ENCODE results near the gene GNL2.
"Not testable (repeated sequence)": the region's sequence is repeated elsewhere in the genome, so short reads cannot be mapped to it uniquely, and the experiment has no call there.

The GNL2 gene

DNA sequence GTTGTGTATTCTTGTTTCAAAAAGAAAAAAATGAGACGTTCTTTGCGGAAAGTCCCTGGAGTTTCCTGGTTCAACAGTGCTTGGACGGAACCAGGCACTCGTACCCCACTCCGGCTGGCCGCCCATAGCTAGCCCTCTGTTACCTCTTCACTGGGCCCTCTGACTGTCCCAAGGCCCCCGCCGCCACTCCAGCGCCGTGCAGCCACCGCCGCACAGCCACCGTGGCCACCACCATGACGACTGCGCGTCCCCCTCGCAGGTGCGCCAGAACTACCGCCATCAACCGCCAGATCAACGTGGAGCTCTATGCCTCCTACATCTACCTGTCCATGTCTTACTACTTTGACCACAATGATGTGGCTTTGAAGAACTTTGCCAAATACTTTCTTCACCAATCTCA, 51.2 kb downstream of the GNL2 start:
- H3K4me3 ChIP-seq (ENCODE audit: insufficient read length, low read depth), result no peak overlapping the region
- H3K9me3 ChIP-seq (ENCODE audit: insufficient read depth, low read length), result no peaks in the 10 kb centered on the region
- TF ChIP-seq YY1 (IDR thresholded peaks at IDR 0.05; ENCODE audit: insufficient read depth, insufficient read length), result no peak
- TF ChIP-seq SUZ12 (IDR thresholded peaks at IDR 0.05; ENCODE audit: extremely low read depth, insufficient read depth, insufficient read length), result no peak
- TF ChIP-seq ZNF274 (IDR thresholded peaks at IDR 0.05; ENCODE audit: low read depth, low read length), result no peak
- no peaks in the 10 kb centered on the region for H3K4me1 ChIP-seq (ENCODE audit: insufficient read depth, insufficient read length)
- H3K27me3 ChIP-seq (ENCODE audit: insufficient read depth, insufficient read length), result no peaks in the 10 kb centered on the region
- H3K36me3 ChIP-seq (ENCODE audit: insufficient read depth, insufficient read length, low read length), result peaks cover 81% of the 10 kb centered on the region
- no peak for DNase-seq (ENCODE audit: low read depth, low spot score)
- H3K9ac ChIP-seq (ENCODE audit: insufficient read length, low read depth), result no peak overlapping the region

DNA sequence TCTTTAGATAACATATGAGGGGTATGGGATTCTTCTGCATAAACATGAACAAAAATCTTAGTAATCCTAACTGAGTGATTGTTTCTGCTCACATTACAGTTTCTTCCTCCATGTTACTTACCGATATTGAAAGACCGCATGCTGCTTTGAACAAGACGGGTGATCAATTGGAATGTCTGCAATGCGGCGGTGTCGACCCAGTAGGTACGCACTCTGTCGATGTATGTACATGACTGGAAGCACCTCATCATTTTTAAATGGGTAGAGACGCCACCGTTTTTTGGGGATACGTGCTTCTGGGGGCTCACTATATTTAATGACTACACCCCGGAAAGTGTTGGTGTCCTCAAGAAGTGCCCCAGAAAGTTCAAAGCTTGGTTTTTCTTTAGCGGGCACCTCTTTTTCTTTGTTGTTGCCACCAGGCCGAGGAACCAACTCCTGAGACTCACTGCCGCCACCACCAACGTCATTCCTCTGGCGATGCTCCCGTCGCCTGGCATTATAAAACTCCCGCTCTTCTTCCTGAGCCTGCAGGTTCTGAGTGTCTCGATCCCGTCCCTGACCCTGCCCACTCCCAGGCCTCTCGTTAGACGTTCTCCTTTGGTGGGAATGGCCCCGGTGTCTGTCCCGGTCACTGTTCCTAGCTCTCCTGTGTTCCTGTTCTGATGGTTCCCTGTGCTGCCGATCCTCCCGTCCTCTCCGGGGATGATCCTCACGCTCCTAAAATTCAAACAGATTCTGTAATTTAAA, 55.5 kb downstream of the GNL2 start:
- H3K27me3 ChIP-seq (ENCODE audit: insufficient read depth, insufficient read length), result no peaks in the 10 kb centered on the region
- peaks cover 84% of the 10 kb centered on the region for H3K36me3 ChIP-seq (ENCODE audit: insufficient read depth, insufficient read length, low read length)
- TF ChIP-seq ZNF274 (IDR thresholded peaks at IDR 0.05; ENCODE audit: low read depth, low read length), result no peak
- no peak for TF ChIP-seq SUZ12 (IDR thresholded peaks at IDR 0.05; ENCODE audit: extremely low read depth, insufficient read depth, insufficient read length)
- no peak for TF ChIP-seq YY1 (IDR thresholded peaks at IDR 0.05; ENCODE audit: insufficient read depth, insufficient read length)
- no peaks in the 10 kb centered on the region for H3K9me3 ChIP-seq (ENCODE audit: insufficient read depth, low read length)
- no peak overlapping the region for H3K4me3 ChIP-seq (ENCODE audit: insufficient read length, low read depth)
- H3K4me1 ChIP-seq (ENCODE audit: insufficient read depth, insufficient read length), result peaks cover 4% of the 10 kb centered on the region
- no peak for DNase-seq (ENCODE audit: low read depth, low spot score)
- H3K9ac ChIP-seq (ENCODE audit: insufficient read length, low read depth), result no peak overlapping the region

DNA sequence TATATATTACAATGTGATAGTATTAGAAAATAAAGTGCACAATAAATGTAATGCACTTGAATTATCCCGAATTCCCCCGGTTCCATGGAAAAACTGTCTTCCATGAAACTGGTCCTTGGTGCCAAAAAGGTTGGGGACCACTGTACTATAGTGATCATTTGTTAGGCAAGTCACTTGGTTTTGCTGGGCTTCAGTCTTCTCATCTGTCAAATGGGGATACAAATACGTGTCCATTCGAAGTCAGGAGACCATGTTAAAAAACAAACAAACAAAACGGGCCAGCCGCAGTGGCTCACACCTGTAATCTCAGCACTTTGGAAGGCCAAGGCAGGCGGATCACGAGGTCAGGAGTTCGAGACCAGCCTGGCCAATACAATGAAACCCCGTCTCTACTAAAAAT, 56.6 kb downstream of the GNL2 start:
- not testable (repeated sequence) for H3K4me1 ChIP-seq (ENCODE audit: insufficient read depth, insufficient read length); H3K27me3 ChIP-seq (ENCODE audit: insufficient read depth, insufficient read length); H3K9me3 ChIP-seq (ENCODE audit: insufficient read depth, low read length); H3K4me3 ChIP-seq (ENCODE audit: insufficient read length, low read depth); H3K9ac ChIP-seq (ENCODE audit: insufficient read length, low read depth); DNase-seq (ENCODE audit: low read depth, low spot score)
- peaks cover 75% of the 10 kb centered on the region for H3K36me3 ChIP-seq (ENCODE audit: insufficient read depth, insufficient read length, low read length)

DNA sequence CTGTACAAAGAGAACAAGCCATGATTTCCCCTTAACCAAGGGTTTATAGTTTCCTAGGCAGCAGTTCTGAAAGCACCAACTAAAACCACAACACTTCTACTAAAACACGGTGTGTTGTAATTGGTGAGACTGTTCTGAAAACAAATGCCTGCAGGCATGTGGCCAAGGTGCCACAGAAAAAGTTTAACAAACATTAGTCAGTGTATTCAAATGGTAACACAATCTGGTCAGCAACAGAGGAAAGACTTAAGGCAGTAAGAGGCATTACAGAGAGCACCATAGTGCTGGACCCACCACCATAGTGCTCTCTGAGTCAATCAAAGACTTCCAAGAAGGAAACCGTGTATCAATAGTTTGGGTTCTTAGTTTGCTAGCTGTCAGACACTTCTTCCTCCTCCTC, 58.4 kb downstream of the GNL2 start:
- Histone ChIP-seq H3K9ac (ENCODE audit: insufficient read length, low read depth) (no peak overlapping the region), H3K9me3 (ENCODE audit: insufficient read depth, low read length) (no peaks in the 10 kb centered on the region), H3K4me3 (ENCODE audit: insufficient read length, low read depth) (no peak overlapping the region), H3K27me3 (ENCODE audit: insufficient read depth, insufficient read length) (no peaks in the 10 kb centered on the region), H3K36me3 (ENCODE audit: insufficient read depth, insufficient read length, low read length) (peaks cover 69% of the 10 kb centered on the region), H3K4me1 (ENCODE audit: insufficient read depth, insufficient read length) (peaks cover 4% of the 10 kb centered on the region)
- TF ChIP-seq ZNF274 (IDR thresholded peaks at IDR 0.05; ENCODE audit: low read depth, low read length) (no peak), YY1 (IDR thresholded peaks at IDR 0.05; ENCODE audit: insufficient read depth, insufficient read length) (no peak), SUZ12 (IDR thresholded peaks at IDR 0.05; ENCODE audit: extremely low read depth, insufficient read depth, insufficient read length) (no peak)
- DNase-seq (ENCODE audit: low read depth, low spot score), result no peak

DNA sequence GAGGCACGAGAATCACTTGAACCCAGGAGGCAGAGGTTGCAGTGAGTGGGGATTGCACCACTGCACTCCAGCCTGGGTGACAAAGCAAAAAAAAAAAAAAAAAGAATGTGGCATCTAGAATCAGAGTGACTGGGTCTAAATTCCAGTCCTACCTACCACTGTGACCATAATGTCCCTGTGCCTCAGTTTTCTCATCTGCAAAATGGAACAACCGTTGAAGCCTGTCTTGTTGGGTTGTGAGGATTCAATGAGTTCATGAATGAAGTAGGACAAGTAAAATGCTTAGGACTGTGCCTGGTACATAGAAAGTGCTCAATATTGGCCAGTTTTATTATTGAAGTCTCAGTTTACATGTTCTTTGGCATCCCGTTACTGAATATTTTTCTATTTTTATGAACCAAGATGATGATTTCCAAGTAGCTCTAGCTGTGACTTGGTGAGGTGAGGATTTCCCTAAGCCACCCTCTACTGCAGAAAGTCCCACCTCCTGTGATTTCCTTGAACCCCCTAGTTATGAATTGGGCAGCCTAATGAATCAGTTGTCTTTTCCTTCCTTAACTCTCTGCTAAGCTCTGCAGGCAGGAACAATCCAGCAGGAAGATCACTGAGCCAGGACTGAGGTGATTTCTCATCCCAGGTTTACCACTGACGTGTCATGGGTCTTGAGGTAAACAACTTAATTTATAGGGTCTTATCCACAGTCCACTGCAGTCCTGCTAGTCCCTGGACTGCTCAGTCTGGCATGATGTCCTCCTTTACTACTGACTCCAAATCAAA, 62.2 kb downstream of the GNL2 start:
- Histone ChIP-seq H3K9ac (ENCODE audit: insufficient read length, low read depth) (no peak overlapping the region), H3K36me3 (ENCODE audit: insufficient read depth, insufficient read length, low read length) (peaks cover 36% of the 10 kb centered on the region), H3K4me1 (ENCODE audit: insufficient read depth, insufficient read length) (peaks cover 4% of the 10 kb centered on the region), H3K9me3 (ENCODE audit: insufficient read depth, low read length) (no peaks in the 10 kb centered on the region), H3K27me3 (ENCODE audit: insufficient read depth, insufficient read length) (no peaks in the 10 kb centered on the region), H3K4me3 (ENCODE audit: insufficient read length, low read depth) (no peak overlapping the region)
- TF ChIP-seq ZNF274 (IDR thresholded peaks at IDR 0.05; ENCODE audit: low read depth, low read length), result no peak
- TF ChIP-seq YY1 (IDR thresholded peaks at IDR 0.05; ENCODE audit: insufficient read depth, insufficient read length), result no peak
- TF ChIP-seq SUZ12 (IDR thresholded peaks at IDR 0.05; ENCODE audit: extremely low read depth, insufficient read depth, insufficient read length), result no peak
- DNase-seq (ENCODE audit: low read depth, low spot score), result no peak

DNA sequence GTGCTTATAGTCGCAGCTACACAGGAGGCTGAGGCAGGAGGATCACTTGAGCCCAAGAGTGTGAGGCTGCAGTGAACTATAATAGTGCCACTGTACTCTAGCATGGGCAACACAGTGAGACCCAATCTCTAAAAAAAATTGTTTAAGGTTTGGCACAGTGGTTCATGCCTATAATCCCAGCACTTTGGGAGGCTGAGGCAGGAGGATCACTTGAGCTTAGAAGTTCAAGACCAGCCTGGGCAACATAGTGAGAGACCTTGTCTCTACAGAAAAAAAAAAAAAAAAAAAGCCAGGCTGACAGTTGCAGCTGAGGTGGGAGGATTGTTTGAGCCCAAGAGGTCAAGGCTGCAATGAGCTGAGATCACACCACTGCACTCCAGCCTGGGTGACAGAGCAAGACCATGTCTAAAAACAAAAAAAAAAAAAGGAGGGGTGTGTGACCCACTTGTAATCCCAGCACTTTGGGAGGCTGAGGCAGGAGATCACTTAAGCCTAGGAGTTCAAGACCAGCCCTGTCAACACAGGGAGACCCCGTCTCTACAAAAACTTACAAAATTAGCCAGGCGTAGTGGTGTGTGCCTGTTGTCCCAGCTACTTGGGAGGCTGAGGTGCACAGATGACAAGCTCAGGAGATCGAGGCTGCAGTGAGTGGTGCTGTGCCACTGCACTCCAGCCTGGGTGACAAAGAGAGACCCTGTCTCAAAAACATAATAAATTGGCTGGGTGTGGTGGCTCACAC, 63.1 kb downstream of the GNL2 start:
- H3K9ac ChIP-seq (ENCODE audit: insufficient read length, low read depth); DNase-seq (ENCODE audit: low read depth, low spot score); H3K9me3 ChIP-seq (ENCODE audit: insufficient read depth, low read length); H3K4me1 ChIP-seq (ENCODE audit: insufficient read depth, insufficient read length); H3K4me3 ChIP-seq (ENCODE audit: insufficient read length, low read depth); H3K27me3 ChIP-seq (ENCODE audit: insufficient read depth, insufficient read length): not testable (repeated sequence)
- peaks cover 28% of the 10 kb centered on the region for H3K36me3 ChIP-seq (ENCODE audit: insufficient read depth, insufficient read length, low read length)

DNA sequence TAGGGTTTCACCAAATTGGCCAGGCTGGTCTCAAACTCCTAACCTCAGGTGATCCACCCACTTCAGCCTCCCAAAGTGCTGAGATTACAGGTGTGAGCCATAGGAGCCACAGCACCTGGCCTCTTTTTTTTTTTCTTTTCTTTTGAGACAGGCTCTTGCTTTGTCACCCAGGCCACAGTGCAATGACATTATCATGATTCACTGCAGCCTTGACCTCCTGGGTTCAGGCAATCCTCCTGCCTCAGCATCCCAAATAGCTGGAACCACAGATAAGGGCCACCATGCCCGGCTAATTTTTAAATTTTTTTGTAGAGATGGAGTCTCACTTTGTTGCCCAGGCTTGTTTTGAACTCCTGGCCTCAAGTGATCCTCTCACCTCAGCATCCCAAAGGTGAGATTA, 65.8 kb downstream of the GNL2 start:
- not testable (repeated sequence) for H3K36me3 ChIP-seq (ENCODE audit: insufficient read depth, insufficient read length, low read length); H3K4me3 ChIP-seq (ENCODE audit: insufficient read length, low read depth); DNase-seq (ENCODE audit: low read depth, low spot score); H3K9ac ChIP-seq (ENCODE audit: insufficient read length, low read depth); H3K27me3 ChIP-seq (ENCODE audit: insufficient read depth, insufficient read length); H3K9me3 ChIP-seq (ENCODE audit: insufficient read depth, low read length); H3K4me1 ChIP-seq (ENCODE audit: insufficient read depth, insufficient read length)

Data from NT2/D1 (cell line).